ENCODE measurements around the gene METTL25B. TPM values are rescaled to one million over a fixed set of nuclear protein-coding genes. Genes with fewer than 3 reads are reported as not detected.
"Not testable (repeated sequence)": the region's sequence is repeated elsewhere in the genome, so short reads cannot be mapped to it uniquely, and the experiment has no call there.

The METTL25B gene
- total RNA-seq, 1 experiment from 2014 or later = 51.0 TPM

DNA sequence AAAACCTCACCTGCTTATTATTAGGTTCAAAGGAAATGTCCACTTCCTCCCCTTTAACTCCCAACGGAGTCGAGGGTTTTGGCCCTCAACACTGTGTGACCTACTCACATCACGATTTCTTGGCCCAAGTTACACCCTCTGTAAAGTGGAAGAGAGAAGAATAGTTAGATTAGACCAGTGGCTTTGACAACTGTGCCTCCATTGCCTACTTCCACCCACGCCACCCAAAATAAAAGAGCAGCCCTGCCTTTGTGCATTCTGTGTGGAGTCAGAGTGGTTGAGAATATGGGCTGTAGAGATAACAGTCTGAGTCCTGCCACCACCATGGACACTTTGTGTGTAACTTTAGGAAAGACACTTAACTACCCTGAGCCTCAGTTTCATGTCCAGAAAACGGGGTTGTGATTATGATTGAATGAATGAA is 27.3 kb downstream of the METTL25B start:
- ChIA-PET CTCF (interaction anchor here (0.5 kb wide), 1 partner anchor 35 kb away, joined by 3 read pairs; no protein-coding TSS in a partner anchor), POLR2A (ENCODE audit: unreplicated experiment) (no interaction called here)
- peaks cover 10% of the 10 kb centered on the region for H3K4me1 ChIP-seq (replicated peaks; ENCODE audit: insufficient read depth)
- no peak overlapping the region for H3K27ac ChIP-seq
- intact Hi-C loops (cut with micrococcal nuclease; ENCODE audit: unreplicated experiment) = no loop called here
- H3K9me2 ChIP-seq (ENCODE audit: insufficient read depth) = no peaks in the 10 kb centered on the region
- no peaks in the 10 kb centered on the region for H3K27me3 ChIP-seq (ENCODE audit: insufficient read depth, low read depth)
- no peak overlapping the region for H2AFZ ChIP-seq
- DNase-seq = no peak
- H3K4me3 ChIP-seq = no peak overlapping the region
- H3K79me2 ChIP-seq (ENCODE audit: low read depth) = peaks cover 34% of the 10 kb centered on the region
- no peaks in the 10 kb centered on the region for H3K36me3 ChIP-seq (ENCODE audit: low read depth)
- H3F3A ChIP-seq (ENCODE audit: insufficient read depth, low read depth) = peaks cover 26% of the 10 kb centered on the region; the same call in 1 of the 2 replicates
- H4K20me1 ChIP-seq (ENCODE audit: insufficient read depth) = no peaks in the 10 kb centered on the region
- H3K4me2 ChIP-seq = no peak overlapping the region
- no peak for TF ChIP-seq EZH2 (IDR thresholded peaks at IDR 0.05; ENCODE audit: low read depth)
- TF ChIP-seq, protein P1, sequence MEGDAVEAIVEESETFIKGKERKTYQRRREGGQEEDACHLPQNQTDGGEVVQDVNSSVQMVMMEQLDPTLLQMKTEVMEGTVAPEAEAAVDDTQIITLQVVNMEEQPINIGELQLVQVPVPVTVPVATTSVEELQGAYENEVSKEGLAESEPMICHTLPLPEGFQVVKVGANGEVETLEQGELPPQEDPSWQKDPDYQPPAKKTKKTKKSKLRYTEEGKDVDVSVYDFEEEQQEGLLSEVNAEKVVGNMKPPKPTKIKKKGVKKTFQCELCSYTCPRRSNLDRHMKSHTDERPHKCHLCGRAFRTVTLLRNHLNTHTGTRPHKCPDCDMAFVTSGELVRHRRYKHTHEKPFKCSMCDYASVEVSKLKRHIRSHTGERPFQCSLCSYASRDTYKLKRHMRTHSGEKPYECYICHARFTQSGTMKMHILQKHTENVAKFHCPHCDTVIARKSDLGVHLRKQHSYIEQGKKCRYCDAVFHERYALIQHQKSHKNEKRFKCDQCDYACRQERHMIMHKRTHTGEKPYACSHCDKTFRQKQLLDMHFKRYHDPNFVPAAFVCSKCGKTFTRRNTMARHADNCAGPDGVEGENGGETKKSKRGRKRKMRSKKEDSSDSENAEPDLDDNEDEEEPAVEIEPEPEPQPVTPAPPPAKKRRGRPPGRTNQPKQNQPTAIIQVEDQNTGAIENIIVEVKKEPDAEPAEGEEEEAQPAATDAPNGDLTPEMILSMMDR (conservative IDR thresholded peaks at IDR 0.05) = no peak
- no peaks in the 10 kb centered on the region for H3K9me3 ChIP-seq (ENCODE audit: insufficient read depth, low read depth)
- BruUV-seq (replicated peaks) = no TSS peak

DNA sequence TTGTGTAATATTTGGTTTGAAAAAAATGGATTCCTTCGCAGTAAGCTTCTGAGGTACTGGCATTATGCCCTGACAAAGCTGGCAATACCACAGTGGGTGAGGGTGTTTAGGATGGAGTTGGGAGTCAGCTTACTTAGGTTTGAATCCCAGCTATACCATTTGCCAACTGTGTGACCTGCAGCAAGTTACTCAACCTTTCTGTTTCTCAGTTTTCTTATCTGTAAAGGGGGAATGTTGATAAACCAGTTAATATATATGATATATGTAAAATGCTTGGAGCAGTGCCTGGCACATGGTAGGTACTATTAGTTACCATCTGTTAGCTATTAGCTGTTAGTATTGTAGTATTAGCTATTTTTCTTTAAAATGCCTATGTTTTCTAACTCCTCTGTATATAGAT is 28.1 kb downstream of the METTL25B start:
- intact Hi-C loops (cut with micrococcal nuclease; ENCODE audit: unreplicated experiment) = no loop called here
- no peak overlapping the region for H3K4me2 ChIP-seq
- no peaks in the 10 kb centered on the region for H3K9me2 ChIP-seq (ENCODE audit: insufficient read depth)
- no peak overlapping the region for H2AFZ ChIP-seq
- no peaks in the 10 kb centered on the region for H3K9me3 ChIP-seq (ENCODE audit: insufficient read depth, low read depth)
- TF ChIP-seq EZH2 (IDR thresholded peaks at IDR 0.05; ENCODE audit: low read depth) = no peak
- TF ChIP-seq, protein P1 (conservative IDR thresholded peaks at IDR 0.05) = no peak
- H3K27ac ChIP-seq = no peak overlapping the region
- no peak overlapping the region for H3K4me3 ChIP-seq
- ChIA-PET CTCF (interaction anchor here (0.5 to 0.6 kb wide), 2 partner anchors 36 to 60 kb away, joined by 3 to 17 read pairs; no protein-coding TSS in a partner anchor), POLR2A (ENCODE audit: unreplicated experiment) (no interaction called here)
- H3K36me3 ChIP-seq (ENCODE audit: low read depth) = no peaks in the 10 kb centered on the region
- no TSS peak for BruUV-seq (replicated peaks)
- H4K20me1 ChIP-seq (ENCODE audit: insufficient read depth) = no peaks in the 10 kb centered on the region
- no peak for DNase-seq
- peaks cover 27% of the 10 kb centered on the region for H3K79me2 ChIP-seq (ENCODE audit: low read depth)
- no peaks in the 10 kb centered on the region for H3K27me3 ChIP-seq (ENCODE audit: insufficient read depth, low read depth)
- H3F3A ChIP-seq (ENCODE audit: insufficient read depth, low read depth) = peaks cover 26% of the 10 kb centered on the region; the same call in 1 of the 2 replicates
- H3K4me1 ChIP-seq (replicated peaks; ENCODE audit: insufficient read depth) = peaks cover 10% of the 10 kb centered on the region

DNA sequence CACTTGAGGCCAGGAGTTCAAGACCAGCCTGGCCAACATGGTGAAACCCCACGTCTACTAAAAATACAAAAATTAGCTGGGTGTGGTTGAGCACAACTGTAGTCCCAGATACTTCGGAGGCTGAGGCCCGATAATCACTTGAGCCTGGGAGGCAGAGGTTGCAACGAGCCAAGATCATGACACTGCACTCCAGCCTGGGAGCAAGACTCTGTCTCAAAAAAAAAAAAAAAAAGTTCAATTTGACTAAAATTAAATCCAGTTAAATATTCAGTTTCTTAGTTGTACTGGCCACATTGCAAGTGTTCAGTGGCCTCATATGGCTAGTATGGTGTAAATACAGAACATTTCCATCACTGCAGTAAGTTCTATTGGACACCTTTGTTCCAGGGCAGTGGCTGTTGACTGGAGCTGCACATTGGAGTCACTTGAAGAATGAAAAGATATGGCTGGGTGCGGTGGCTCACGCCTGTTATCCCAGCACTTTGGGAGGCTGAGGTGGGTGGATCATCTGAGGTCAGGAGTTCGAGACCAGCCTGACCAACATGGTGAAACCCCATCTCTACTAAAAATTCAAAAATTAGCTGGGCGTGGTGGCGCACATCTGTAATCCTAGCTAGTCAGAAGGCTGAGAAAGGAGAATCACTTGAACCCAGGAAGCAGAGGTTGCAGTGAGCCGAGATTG is 29.4 kb downstream of the METTL25B start:
- H3K27me3 ChIP-seq (ENCODE audit: insufficient read depth, low read depth); H3K36me3 ChIP-seq (ENCODE audit: low read depth); CTCF ChIA-PET; H4K20me1 ChIP-seq (ENCODE audit: insufficient read depth); H3K27ac ChIP-seq; DNase-seq; BruUV-seq (replicated peaks); intact Hi-C loops (cut with micrococcal nuclease; ENCODE audit: unreplicated experiment); POLR2A ChIA-PET (ENCODE audit: unreplicated experiment); H3K9me3 ChIP-seq (ENCODE audit: insufficient read depth, low read depth); H3K4me1 ChIP-seq (replicated peaks; ENCODE audit: insufficient read depth); H3K4me2 ChIP-seq; H2AFZ ChIP-seq; H3K4me3 ChIP-seq; H3K9me2 ChIP-seq (ENCODE audit: insufficient read depth): not testable (repeated sequence)
- Histone ChIP-seq H3F3A (ENCODE audit: insufficient read depth, low read depth) (peaks cover 19% of the 10 kb centered on the region; the same call in 1 of the 2 replicates), H3K79me2 (ENCODE audit: low read depth) (peaks cover 17% of the 10 kb centered on the region)

Data from PC-9 (cell line).